ENCODE data around the gene MEF2B.

- TF ChIP-seq CTCF (IDR thresholded peaks at IDR 0.05; ENCODE audit: borderline replicate concordance, extremely low read depth, low read length, poor library complexity, severe bottlenecking) (no peak), EZH2 (IDR thresholded peaks at IDR 0.05; ENCODE audit: borderline replicate concordance, low read depth, low read length, severe bottlenecking) (no peak)
These were observed 9.5 kb downstream of the MEF2B start for GRCh38 chr19:19160461-19161035.
